ENCODE measurements around the gene CLCN7.
A peak's percentile ranks its signal among the peaks of the same experiment; 100 is the strongest.

The CLCN7 gene

DNA sequence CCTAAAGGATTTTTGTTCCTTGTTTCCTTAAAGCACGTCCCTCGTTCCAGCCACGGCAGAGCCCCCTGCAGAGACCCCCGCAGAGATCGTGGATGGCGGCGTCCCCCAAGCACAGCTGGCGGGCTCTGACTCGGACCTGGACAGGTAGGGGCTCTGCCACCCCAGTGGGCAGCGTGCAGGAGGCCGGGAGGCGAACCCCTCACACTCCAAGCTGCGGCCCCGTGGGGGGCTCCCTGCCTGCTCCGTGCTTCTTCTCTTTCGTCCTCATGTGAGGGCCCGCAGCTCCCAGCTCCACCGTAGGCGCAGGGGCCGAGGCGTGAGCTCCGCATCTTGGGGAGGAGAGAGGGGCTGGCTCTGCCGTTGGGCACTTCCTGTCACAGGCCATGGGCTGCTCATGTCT lies 26.8 kb upstream of the CLCN7 start:
- no peak for DNase-seq

DNA sequence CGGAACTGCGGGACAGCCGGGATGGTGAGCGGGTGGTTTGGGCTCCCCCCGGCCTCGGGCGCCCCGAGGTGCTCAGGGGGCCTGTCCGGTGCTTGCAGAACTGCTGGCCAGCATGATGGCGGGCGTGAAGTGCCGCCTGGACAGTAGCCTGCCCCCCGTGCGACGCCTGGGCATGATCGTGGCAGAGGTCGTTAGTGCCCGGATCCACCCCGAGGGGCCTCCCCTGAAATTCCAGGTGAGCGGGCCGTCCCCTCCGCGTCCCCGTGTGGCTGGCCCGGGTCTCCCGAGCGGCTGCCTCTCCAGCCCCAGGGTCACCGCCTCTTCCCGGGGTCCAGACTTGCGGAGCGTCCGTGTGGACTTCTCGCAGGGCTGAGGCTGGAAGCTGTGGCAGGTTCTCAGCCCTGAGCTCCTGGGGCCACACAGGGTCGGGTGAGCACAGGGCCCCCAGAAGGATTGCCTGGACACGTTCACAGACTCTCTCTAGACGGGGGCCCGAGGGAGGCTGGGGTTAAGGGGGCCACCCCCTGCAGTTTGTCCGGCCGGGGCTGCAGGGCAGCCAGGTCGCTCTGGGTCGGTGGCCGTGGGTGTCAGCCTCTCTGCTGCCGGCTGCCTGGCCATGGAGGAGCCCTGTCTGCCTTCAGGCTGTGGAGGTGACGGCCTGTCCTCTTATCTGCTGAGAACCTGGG lies 25.8 kb upstream of the CLCN7 start:
- no peak for DNase-seq

DNA sequence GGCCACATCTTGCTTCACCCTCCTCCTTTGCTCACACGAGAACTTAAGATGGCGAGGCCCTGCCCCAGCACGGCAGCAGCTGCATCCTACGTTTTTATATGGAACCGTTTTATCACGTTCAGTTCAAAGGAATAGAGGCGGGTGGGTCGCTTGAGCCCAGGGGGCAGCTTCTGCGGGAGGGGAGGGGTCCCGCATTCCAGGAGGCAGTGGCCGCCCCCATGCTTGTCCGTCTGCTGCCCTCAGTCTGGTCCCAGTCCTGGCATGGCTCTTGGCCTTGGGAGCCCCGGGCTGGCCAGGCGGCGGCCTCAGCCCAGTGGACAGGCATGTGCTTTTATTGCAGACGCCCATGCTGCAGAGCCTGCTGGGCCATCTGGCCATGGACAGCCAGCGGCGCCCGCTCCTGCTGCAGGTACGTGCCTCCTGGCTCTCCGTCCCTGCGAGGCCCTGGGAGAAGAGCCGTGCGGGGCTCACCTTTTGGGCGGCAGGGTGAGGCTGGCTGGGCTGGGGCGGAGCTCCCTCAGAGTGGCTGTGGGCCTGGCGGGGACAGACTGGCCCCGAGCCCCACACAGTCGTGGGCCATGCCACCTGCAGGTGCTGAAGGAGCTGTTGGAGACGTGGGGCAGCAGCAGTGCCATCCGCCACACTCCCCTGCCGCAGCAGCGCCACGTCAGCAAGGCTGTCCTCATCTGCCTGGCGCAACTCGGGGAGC lies 25.1 kb upstream of the CLCN7 start:
- DNase-seq: no peak

DNA sequence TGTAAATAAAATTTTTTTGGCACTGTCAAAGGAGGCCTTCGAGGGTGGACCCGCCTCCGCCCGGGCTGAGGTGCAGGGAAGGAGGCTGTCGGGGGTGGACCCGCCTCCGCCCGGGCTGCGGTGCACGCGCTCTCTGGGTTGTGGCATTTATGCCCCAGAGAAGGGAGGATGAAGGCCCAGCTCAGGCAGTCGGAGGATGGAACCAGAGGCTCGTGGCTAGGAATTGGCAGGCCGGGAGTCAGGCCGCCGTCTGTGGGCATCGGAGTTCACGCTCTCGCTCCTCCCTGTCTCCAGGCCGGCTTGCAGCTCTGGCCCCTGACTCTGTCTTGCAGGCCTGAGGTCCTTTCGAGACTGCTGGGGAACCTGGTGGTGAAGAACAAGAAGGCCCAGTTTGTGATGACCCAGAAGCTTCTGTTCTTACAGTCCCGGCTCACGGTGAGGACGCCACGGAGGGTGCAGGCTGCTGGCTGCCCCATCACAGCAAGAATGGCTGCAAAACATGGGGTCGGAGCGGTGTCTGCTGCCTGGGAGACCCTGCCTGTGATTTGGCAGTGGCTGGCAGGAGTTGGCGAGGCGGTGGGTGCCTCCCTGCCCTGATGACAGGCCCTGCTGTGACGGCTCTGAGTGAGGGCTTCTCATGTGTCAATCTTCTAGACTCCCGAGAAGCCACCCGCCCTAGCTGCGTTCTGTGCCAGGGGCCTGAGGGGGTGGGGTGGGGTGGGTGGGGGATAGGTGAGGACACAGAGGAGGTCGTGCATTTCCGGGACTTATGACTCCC lies 24.3 kb upstream of the CLCN7 start:
- no peak for DNase-seq

DNA sequence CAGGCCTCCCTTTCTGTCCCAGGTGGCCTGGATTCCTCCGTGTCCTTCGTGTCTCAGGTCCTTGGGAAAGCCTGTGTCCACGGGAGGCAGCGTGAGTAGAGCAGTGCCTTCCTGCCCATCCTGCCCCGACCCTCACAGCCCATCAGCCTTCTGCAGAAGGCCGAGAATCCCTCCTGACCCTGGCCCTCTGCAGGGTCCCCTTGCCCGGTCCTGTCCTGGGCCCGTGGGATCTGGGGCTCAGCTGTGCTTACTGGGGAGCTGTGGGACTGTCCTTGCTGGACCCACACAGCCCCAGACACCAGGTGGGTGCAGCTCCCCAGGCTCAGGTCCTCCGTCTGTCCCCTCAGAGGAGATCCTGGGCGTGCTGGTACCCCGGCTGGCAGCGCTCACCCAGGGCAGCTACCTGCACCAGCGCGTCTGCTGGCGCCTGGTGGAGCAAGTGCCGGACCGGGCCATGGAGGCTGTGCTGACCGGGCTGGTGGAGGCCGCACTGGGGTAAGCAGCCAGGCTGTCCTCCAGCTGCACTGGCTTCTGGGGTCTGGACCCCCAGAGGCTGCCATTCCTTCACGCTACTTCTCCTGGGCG lies 22.3 kb upstream of the CLCN7 start:
- DNase-seq: no peak

GRCh38 chr16:1496464-1496863 lies 21.6 kb upstream of the CLCN7 start:
- no peak for DNase-seq

GRCh38 chr16:1495889-1496262 lies 21.0 kb upstream of the CLCN7 start:
- no peak for DNase-seq

GRCh38 chr16:1495211-1495888 lies 20.5 kb upstream of the CLCN7 start:
- DNase-seq: no peak

DNA sequence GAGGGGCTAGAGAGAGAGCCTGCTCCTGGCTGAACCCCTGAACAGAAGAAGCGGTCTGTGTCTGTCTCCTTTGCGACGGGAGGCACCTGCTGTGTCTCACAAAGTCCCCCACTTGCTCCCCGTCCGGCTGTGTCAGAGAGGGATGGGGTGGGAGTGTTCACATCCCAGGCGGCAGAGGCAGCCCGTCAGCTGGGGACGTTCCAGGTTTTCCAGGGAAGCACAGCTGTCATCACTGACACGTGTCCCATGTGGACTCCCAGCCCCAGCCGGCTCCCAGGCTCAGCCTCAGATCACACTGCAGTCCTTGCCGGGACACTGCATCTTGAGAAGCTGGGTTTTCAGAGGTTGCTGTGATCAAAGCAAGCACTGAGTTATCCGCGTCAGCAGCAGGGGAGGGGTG lies 19.9 kb upstream of the CLCN7 start:
- DNase-seq: no peak

- DNase-seq: no peak
These were observed 19.4 kb upstream of the CLCN7 start for GRCh38 chr16:1494129-1494640.

DNA sequence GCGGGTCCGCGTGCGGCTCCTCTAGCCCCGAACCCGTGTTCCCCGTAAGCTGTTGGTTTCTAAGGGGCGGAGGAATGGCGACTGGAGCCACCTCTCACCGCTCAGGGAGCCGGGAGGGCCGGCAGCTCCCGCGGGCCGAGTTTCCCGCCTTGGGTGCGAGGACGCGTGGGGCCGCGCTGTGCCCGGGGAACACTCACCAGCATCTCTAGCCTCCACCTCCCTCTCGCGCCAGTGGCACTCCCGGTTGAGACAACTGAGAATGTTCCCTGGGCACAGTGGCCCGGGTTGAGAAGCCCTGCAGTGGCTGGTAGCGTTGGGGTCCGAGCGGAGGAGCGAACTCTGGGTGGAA lies 18.9 kb upstream of the CLCN7 start:
- no peak for DNase-seq

DNA sequence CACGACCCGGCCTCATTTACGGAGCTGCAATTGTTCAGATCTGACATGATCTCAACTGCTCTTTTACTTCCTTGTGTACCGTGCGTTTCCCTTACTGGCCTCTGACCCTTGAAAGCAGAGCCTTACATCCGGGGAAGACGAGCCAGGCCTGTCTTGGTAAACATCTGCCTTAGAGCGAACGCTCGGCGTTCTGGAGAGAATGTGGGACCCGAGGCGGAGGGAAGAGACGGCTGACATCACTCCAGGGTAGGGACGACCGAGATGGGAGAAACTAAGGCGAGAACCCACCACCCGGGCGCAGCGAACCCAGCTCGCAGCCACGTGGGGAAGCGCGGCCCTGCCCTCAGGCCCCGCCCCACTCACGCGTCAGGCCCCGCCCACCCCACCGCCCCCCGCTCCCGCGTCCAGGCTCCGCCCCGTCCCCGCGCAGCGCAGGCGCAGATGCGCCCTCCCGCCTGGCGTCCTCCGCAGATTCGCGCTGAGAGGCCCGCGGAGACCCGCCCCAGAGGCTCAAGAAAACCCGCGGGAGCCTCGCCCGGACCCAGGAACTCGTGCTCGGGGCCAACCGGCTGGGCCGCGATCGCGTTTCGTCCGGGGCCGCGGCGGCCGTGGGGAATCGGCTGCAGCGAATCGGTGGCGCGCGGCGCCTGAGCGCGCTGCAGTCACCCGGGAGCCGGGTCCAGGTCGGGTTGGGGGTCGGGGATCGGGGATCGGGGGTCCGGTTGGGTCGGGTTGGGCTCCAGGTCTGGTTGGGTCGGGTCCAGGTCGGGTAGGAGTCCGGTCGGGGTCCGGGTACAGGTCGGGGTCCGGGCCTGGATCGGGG lies 18.3 kb upstream of the CLCN7 start, which contains the start of gene TELO2:
Gene TELO2, plus strand, starts transcription at position 438 of the 823 bp plus-strand sequence. CDS start 922 bp downstream, outside the sequence.
- peak; percentile 85 for DNase-seq

GRCh38 chr16:1492082-1492922 lies 17.5 kb upstream of the CLCN7 start:
- no peak for DNase-seq

DNA sequence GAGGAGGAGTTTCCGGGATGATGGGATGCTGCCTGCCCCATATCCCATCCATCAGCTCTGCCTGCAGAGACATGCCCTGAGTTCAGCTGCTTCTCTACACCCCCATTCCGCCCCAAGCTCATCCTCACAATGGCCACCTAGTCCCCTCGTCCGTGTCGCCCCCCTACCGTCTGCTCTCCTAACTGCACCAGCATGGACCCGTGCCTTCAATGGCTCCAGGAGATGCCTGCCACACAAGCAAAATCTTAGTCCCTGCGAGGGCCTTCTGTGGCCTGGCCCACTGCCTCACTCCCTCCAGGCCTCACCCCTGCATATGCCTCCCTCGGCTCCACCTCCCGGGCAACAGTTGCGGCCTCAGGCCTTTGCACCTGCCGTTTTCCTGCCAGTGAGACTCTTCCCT lies 16.5 kb upstream of the CLCN7 start:
- no peak for DNase-seq

DNA sequence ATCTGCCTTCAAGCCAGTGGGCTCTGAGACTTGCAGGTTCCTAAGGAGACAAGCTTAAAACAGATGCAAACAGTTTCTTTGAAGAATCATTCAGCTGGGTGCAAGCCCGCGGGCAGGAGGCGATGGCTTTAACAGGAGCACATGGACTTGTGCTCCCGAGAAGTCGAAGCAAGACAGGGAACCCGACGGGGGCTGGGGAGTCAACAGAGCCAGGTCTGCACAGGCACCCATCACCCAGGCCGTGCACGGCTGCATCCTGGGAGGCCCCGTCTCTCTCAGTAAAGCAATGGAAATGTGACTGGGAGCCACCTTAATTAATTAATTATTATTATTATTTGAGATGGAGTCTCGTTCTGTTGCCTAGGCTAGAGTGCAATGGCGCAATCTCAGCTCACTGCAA lies 14.2 kb upstream of the CLCN7 start:
- no peak for DNase-seq

DNA sequence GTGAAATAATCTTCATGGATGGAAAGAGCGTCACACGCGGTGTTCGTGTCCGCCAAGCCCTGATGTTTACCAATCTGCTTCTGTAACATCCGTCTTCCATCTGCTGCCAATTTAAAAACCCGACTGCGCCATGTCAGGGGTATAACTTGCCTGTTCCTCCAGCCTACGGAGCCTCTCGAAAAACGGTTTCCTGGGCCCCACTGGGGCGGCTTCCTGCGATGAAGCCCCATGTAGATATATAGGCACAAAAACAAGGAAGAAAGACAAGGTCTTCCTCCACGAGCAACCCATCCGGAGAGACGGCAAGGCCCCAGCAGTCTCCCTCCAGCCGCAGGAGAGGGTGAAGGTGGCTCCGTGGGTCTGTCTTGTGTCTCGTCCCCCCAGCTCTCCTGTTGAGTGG lies 13.8 kb upstream of the CLCN7 start, which contains the start of gene PTX4:
Gene PTX4, minus strand, starts transcription at position 326 of the 400 bp plus-strand sequence. Its CDS starts 35 bp downstream, at position 291.
- no peak for DNase-seq

DNA sequence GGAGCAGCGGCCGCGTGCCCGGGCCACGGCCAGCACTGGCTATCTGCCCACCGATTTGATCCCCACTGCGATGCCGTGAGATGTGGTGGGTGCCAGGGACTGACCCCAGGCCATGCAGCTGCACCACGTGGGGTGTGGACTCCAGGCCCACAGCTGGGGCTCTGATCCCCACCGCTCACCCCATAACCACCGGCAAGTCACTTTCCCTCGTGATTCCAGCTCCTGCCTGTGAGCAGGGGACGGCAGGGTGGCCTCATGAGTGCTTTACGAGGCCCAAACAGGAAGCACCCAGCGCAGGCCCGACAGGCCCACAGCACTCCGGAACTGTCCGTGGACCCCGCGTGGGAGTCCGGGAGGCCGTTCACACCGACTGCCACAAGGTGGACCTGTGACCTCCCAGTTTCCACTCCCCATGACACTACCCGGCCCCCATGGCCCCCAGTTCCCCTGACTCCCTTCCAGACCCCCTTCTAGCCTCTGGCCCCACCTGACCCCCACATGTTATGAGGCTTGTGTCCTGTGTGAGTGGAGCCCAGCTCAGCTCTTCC lies 13.3 kb upstream of the CLCN7 start:
- no peak for DNase-seq

DNA sequence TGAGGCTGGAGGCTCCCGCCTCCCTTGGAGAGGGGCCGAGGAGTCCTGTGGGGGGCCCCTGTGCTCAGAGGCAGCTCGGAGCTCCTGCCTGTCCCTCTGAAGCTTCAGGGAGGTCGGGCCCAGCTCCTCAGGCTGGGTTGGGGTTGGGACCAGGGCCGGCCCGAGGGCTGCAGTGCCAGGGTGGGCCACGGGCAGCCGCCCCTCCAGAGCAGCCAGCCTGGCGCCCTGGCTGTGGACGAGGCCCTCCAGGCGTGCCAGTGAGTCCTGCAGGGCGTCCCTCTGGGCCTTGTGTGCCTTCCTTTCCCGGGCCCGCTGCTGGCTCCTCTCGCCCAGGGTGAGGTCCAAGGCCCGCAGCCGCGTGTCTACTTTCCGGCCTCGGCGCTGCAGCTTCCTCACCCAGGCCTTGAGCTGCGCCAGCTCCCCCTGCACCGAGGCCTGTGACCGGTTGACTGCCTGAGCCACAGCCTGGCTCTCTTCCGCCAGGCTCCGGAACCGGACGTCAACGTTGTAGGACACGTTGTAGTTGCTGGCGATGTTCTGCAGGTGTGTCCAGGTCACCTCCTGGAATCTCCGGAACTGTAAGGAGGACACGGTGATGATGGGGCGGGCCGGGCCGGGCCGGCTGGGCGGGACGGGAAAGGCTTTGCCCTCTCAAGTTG lies 12.7 kb upstream of the CLCN7 start:
- DNase-seq: no peak

- DNase-seq: no peak
These were observed 11.9 kb upstream of the CLCN7 start for GRCh38 chr16:1486551-1487390.

Data from activated CD8-positive, alpha-beta memory T cell treated with anti-CD3 and anti-CD28 coated beads, Interleukin-2, amount 50 U/mL, for 4 hours (primary cell).